ENCODE data around the gene MMP20. TPM values are rescaled to one million over a fixed set of nuclear protein-coding genes. Genes with fewer than 3 reads are reported as not detected.

The MMP20 gene
- polyA plus RNA-seq, 3 donors = not detected

- peak overlapping the region in 1 of 7 donors; percentile 52 for H3K27ac Mint-ChIP-seq
- no peaks in the 10 kb centered on the region for H4K20me1 ChIP-seq (ENCODE audit: insufficient read depth, low read length)
Observed at GRCh38 chr11:102582140-102582539, 43.0 kb downstream of the MMP20 start.

DNA sequence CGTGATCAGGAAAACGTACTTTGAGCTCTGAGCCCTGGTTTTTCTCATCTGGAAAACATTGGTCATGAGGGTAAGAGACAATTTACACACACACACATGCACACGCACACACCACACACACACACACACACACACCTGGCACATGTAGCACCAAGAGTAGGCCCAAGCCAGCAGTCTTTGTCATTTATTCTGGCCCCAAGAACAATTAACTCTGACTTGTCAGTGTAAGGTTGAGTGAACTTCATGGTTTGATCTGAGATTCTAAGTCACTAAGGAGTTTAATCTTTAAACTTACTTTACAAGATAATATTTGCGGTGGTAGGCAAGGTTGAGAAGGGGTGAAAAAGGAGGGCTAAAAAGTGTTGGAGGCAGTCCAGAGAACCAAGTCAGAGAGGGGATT, 44.1 kb downstream of the MMP20 start:
- Mint-ChIP-seq H3K27me3 (ENCODE audit: low read depth in 3 of 3) (peaks cover 0 to 2% (median 0%) of the 10 kb centered on the region in 3 donors), H3K27ac (no peak overlapping the region), H3K9me3 (peaks cover 0 to 8% (median 0%) of the 10 kb centered on the region in 7 donors), H3K4me1 (peaks cover 36% of the 10 kb centered on the region), H3K36me3 (peaks cover 0 to 2% of the 10 kb centered on the region in 2 donors), H3K4me3 (no peak overlapping the region)
- Histone ChIP-seq H3K27ac (ENCODE audit: low read depth in 1 of 2, low read length in 2 of 2) (no peak overlapping the region), H3K9me3 (replicated peaks in 1 of 2; ENCODE audit: control insufficient read depth in 1 of 2, insufficient read depth in 1 of 2, low read length in 2 of 2) (no peaks in the 10 kb centered on the region), H4K20me1 (ENCODE audit: insufficient read depth, low read length) (no peaks in the 10 kb centered on the region), H3K4me2 (replicated peaks; ENCODE audit: extremely low read depth, low read length, poor library complexity, severe bottlenecking) (no peak overlapping the region), H3K4me3 (replicated peaks in 1 of 3; ENCODE audit: low read depth in 2 of 3, low read length in 3 of 3) (no peak overlapping the region), H3K79me2 (ENCODE audit: insufficient read depth, low read length) (no peaks in the 10 kb centered on the region), H2AFZ (ENCODE audit: insufficient read depth, low read depth, low read length, poor library complexity, severe bottlenecking) (no peak overlapping the region), H3K27me3 (ENCODE audit: control insufficient read depth in 2 of 2, insufficient read depth in 2 of 2, low read length in 2 of 2) (no peaks in the 10 kb centered on the region), H3K4me1 (ENCODE audit: control insufficient read depth in 1 of 2, insufficient read depth in 2 of 2, low read length in 2 of 2) (peaks cover 24 to 32% of the 10 kb centered on the region in 2 donors), H3K36me3 (replicated peaks in 1 of 2; ENCODE audit: control insufficient read depth in 1 of 2, insufficient read depth in 2 of 2, low read length in 2 of 2) (no peaks in the 10 kb centered on the region), H3K9ac (ENCODE audit: insufficient read depth, low read length, poor library complexity, severe bottlenecking) (no peak overlapping the region)
- no CpG with 5 or more reads among the region's 4 CpGs for WGBS (ENCODE audit: insufficient coverage)
- DNase-seq = no peak
- intact Hi-C loops (cut with micrococcal nuclease) = no loop called here
- TF ChIP-seq CTCF (IDR thresholded peaks at IDR 0.05) = no peak

More at GRCh38 chr11:102582140-102582539, 43.0 kb downstream of the MMP20 start:
- Histone ChIP-seq H2AFZ (ENCODE audit: insufficient read depth, low read depth, low read length, poor library complexity, severe bottlenecking) (no peak overlapping the region), H3K4me3 (replicated peaks in 1 of 3; ENCODE audit: low read depth in 2 of 3, low read length in 3 of 3) (no peak overlapping the region), H3K4me1 (ENCODE audit: control insufficient read depth in 1 of 2, insufficient read depth in 2 of 2, low read length in 2 of 2) (peaks cover 18 to 22% of the 10 kb centered on the region in 2 donors), H3K79me2 (ENCODE audit: insufficient read depth, low read length) (no peaks in the 10 kb centered on the region), H3K27ac (ENCODE audit: low read depth in 1 of 2, low read length in 2 of 2) (no peak overlapping the region), H3K27me3 (ENCODE audit: control insufficient read depth in 2 of 2, insufficient read depth in 2 of 2, low read length in 2 of 2) (no peaks in the 10 kb centered on the region), H3K9ac (ENCODE audit: insufficient read depth, low read length, poor library complexity, severe bottlenecking) (no peak overlapping the region), H3K36me3 (replicated peaks in 1 of 2; ENCODE audit: control insufficient read depth in 1 of 2, insufficient read depth in 2 of 2, low read length in 2 of 2) (no peaks in the 10 kb centered on the region), H3K9me3 (replicated peaks in 1 of 2; ENCODE audit: control insufficient read depth in 1 of 2, insufficient read depth in 1 of 2, low read length in 2 of 2) (no peaks in the 10 kb centered on the region), H3K4me2 (replicated peaks; ENCODE audit: extremely low read depth, low read length, poor library complexity, severe bottlenecking) (no peak overlapping the region)
- TF ChIP-seq CTCF (IDR thresholded peaks at IDR 0.05) = no peak
- peak in 1 of 3 donors; percentile 30 for DNase-seq
- intact Hi-C loops (cut with micrococcal nuclease) = no loop called here
- 0% methylated on average over 1 of the region's 1 CpG for WGBS (ENCODE audit: insufficient coverage)
- Mint-ChIP-seq H3K4me1 (peaks cover 27% of the 10 kb centered on the region), H3K9me3 (peaks cover 0 to 11% (median 3%) of the 10 kb centered on the region in 7 donors), H3K4me3 (no peak overlapping the region), H3K36me3 (peaks cover 0 to 2% of the 10 kb centered on the region in 2 donors), H3K27me3 (ENCODE audit: low read depth in 3 of 3) (peaks cover 0 to 2% (median 0%) of the 10 kb centered on the region in 3 donors)

Data from CD14-positive monocyte (primary cell).